OCI-LY1 (cell line): ENCODE measurements around the gene TNFSF13.

Experiments used
- CTCF ChIP-seq: fragments of 200-600 bp; sonication (generic), shearing (Covaris generic); IDR thresholded peaks from 2 replicates; pipeline ENCODE4 v1.5.1; 2017; ENCODE audit warnings: mild to moderate bottlenecking, antibody characterized with exemption, low read length, moderate library complexity, mixed read lengths
- EZH2 ChIP-seq: fragments of 200-600 bp; sonication (generic), shearing (Covaris generic); IDR thresholded peaks from 2 replicates; pipeline ENCODE4 v1.8.0; 2017; ENCODE audit warnings: borderline replicate concordance, mixed run types, mild to moderate bottlenecking, antibody characterized with exemption, low read length, moderate library complexity, mixed read lengths

GRCh38 chr17:7512824-7513540, 45.6 kb upstream of the TNFSF13 start:
- no peak for TF ChIP-seq CTCF
- TF ChIP-seq EZH2: no peak
